ENCODE data around the gene HHIP.

Gene HHIP

DNA sequence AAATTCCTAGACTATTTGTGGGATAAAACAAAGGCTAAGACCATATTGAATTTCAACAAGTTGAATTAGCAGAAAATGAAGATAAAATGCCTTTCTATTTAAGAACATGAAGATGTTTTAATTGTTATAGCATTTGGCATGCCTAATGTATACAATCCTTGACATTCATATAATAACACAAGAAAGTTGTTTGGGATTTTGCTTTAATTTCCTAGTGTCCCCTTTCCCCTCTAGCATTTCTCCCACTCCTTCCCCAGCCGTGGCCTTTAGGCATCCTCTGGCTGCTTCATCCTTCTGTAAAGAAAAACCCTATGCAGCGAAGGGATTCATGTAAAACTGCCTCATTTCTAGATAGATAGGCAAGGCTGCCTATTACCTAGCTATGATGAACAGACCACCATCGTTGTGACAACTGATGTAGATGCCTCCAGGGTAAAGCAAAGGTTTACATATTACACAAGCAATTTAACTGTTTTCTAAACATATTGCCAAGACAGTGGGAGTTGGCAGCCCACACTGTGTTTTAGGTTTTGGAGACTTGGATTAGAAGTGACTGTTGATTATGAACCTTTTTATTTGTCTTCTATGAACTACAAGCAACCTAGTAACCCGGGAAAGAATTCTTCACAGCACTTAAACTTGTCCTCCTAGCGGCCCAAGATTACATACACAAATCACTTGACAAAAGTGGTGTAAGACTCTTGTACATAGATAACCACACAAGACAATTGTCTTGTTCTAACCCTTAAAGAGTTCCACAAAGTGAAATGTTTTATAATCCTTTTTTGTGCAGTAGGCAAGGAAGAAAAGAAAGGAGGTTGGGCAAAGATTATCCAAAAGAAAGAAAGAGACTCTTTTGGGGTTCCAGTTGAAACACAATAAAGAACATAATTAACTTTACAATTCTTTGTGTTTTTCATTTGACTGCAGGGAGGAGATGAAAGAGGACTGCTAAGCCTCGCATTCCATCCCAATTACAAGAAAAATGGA lies 59.9 kb downstream of the HHIP start:
- Histone ChIP-seq H2AFZ (ENCODE audit: low read depth) (no peak overlapping the region), H3K4me2 (no peak overlapping the region), H3K27me3 (ENCODE audit: insufficient read depth, low read depth) (no peaks in the 10 kb centered on the region), H3K27ac (no peak overlapping the region), H3K4me1 (ENCODE audit: low read depth, poor library complexity, severe bottlenecking) (no peaks in the 10 kb centered on the region), H3K9ac (no peak overlapping the region), H3K4me3 (IDR thresholded peaks at IDR 0.05; ENCODE audit: insufficient read depth, low read depth, low read length) (no peak overlapping the region), H4K20me1 (ENCODE audit: insufficient read depth) (no peaks in the 10 kb centered on the region), H3K79me2 (ENCODE audit: insufficient read depth, low read depth) (no peaks in the 10 kb centered on the region), H3K36me3 (ENCODE audit: insufficient read depth) (no peaks in the 10 kb centered on the region)
- TF ChIP-seq, protein P1, sequence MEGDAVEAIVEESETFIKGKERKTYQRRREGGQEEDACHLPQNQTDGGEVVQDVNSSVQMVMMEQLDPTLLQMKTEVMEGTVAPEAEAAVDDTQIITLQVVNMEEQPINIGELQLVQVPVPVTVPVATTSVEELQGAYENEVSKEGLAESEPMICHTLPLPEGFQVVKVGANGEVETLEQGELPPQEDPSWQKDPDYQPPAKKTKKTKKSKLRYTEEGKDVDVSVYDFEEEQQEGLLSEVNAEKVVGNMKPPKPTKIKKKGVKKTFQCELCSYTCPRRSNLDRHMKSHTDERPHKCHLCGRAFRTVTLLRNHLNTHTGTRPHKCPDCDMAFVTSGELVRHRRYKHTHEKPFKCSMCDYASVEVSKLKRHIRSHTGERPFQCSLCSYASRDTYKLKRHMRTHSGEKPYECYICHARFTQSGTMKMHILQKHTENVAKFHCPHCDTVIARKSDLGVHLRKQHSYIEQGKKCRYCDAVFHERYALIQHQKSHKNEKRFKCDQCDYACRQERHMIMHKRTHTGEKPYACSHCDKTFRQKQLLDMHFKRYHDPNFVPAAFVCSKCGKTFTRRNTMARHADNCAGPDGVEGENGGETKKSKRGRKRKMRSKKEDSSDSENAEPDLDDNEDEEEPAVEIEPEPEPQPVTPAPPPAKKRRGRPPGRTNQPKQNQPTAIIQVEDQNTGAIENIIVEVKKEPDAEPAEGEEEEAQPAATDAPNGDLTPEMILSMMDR (conservative IDR thresholded peaks at IDR 0.05; ENCODE audit: low read depth, low read length): no peak

DNA sequence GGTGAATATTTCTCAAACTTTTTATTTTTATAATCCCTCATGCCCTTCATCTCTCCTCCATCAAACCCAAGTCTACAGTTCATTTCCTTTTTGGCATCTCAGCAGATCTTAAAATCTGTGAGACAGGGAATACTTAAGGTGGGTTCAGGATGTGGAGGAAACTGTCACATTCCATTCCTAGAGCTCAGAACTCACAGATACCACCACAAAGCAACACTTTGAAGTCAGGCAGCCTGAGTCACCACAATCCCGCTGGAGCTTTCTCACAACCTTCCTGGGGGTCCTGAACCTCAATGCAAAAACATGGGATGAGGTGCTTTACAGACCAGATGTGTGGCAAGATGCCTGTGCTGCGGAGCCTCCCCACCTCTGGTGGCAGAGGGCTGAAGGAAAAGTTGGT lies 63.2 kb downstream of the HHIP start:
- Histone ChIP-seq H2AFZ (ENCODE audit: low read depth) (no peak overlapping the region), H3K4me1 (ENCODE audit: low read depth, poor library complexity, severe bottlenecking) (no peaks in the 10 kb centered on the region), H3K27ac (no peak overlapping the region), H3K9ac (no peak overlapping the region), H3K4me3 (IDR thresholded peaks at IDR 0.05; ENCODE audit: insufficient read depth, low read depth, low read length) (no peak overlapping the region), H3K4me2 (no peak overlapping the region), H3K27me3 (ENCODE audit: insufficient read depth, low read depth) (no peaks in the 10 kb centered on the region), H4K20me1 (ENCODE audit: insufficient read depth) (no peaks in the 10 kb centered on the region), H3K79me2 (ENCODE audit: insufficient read depth, low read depth) (no peaks in the 10 kb centered on the region), H3K36me3 (ENCODE audit: insufficient read depth) (no peaks in the 10 kb centered on the region)
- TF ChIP-seq, protein P1 (conservative IDR thresholded peaks at IDR 0.05; ENCODE audit: low read depth, low read length): no peak

DNA sequence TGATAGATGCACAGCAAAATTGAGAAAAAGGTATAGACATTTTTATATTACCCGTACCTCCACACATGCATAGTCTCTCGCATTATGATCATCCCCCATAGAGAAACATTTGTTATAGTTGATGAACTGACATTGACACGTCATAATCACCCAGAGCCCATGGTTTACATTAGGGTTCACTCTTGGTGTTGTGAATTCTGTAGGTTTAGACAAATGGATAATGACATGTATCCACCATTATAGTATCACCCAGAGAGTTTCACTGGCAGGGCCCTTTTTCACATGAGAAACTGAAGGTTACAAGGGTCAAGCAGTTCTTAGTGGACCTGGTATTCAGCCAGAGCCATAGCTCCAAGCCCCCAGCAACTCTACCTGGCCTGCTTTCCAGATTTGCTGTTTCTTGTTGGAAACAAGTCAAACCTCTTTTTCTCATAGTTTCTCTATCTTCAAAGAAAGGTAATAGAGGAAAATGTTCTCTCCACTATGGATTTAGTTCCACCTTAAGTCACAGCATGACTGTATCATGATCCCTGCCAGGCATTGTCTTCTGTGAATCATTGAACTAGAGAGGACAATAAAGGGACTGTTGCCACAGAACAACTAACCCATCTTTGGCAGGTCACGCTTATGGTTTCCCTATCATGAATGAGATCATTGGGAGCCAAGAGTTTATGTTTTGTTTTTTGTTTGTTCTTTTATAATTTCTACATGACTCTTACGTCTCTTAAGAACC lies 64.0 kb downstream of the HHIP start:
- TF ChIP-seq, protein P1 (conservative IDR thresholded peaks at IDR 0.05; ENCODE audit: low read depth, low read length): no peak
- no peaks in the 10 kb centered on the region for H3K36me3 ChIP-seq (ENCODE audit: insufficient read depth)
- H3K4me1 ChIP-seq (ENCODE audit: low read depth, poor library complexity, severe bottlenecking): no peaks in the 10 kb centered on the region
- no peak overlapping the region for H2AFZ ChIP-seq (ENCODE audit: low read depth)
- H3K79me2 ChIP-seq (ENCODE audit: insufficient read depth, low read depth): no peaks in the 10 kb centered on the region
- no peak overlapping the region for H3K27ac ChIP-seq
- H3K4me2 ChIP-seq: no peak overlapping the region
- no peak overlapping the region for H3K4me3 ChIP-seq (IDR thresholded peaks at IDR 0.05; ENCODE audit: insufficient read depth, low read depth, low read length)
- no peaks in the 10 kb centered on the region for H4K20me1 ChIP-seq (ENCODE audit: insufficient read depth)
- no peak overlapping the region for H3K9ac ChIP-seq
- H3K27me3 ChIP-seq (ENCODE audit: insufficient read depth, low read depth): no peaks in the 10 kb centered on the region

DNA sequence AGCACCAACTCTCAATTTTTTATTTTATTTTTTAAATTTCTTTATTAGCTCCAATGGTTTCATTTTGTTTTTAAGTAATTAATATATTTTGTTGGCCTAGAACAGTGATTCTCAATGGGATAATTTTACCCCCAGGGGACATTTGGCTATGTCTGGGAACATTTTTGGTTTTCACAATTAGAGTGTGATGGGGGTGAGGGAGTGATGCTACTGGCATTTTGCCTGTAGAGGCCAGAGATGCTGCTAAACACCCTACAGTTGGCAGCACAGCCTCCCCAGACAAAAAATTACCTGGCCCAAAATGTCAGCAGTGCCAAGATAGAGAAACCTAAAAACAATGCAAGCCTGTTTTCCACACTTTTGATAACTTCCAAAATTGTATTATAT lies 64.6 kb downstream of the HHIP start:
- H3K27me3 ChIP-seq (ENCODE audit: insufficient read depth, low read depth): no peaks in the 10 kb centered on the region
- no peaks in the 10 kb centered on the region for H3K4me1 ChIP-seq (ENCODE audit: low read depth, poor library complexity, severe bottlenecking)
- H3K4me3 ChIP-seq (IDR thresholded peaks at IDR 0.05; ENCODE audit: insufficient read depth, low read depth, low read length): no peak overlapping the region
- TF ChIP-seq, protein P1 (conservative IDR thresholded peaks at IDR 0.05; ENCODE audit: low read depth, low read length): no peak
- no peak overlapping the region for H2AFZ ChIP-seq (ENCODE audit: low read depth)
- H3K27ac ChIP-seq: no peak overlapping the region
- no peaks in the 10 kb centered on the region for H3K36me3 ChIP-seq (ENCODE audit: insufficient read depth)
- H3K79me2 ChIP-seq (ENCODE audit: insufficient read depth, low read depth): no peaks in the 10 kb centered on the region
- no peak overlapping the region for H3K4me2 ChIP-seq
- H3K9ac ChIP-seq: no peak overlapping the region
- no peaks in the 10 kb centered on the region for H4K20me1 ChIP-seq (ENCODE audit: insufficient read depth)
